GM19463 (cell line): ENCODE measurements around the gene ATP10B.
A peak's percentile ranks its signal among the peaks of the same experiment; 100 is the strongest.

Experiments used
- ATAC-seq: cut with Tn5 transposase; IDR thresholded peaks from one replicate; pipeline ENCODE4 v1.9.1; 2021; ENCODE audit warnings: mild to moderate bottlenecking, moderate library complexity; ENCODE audit not compliant: unreplicated experiment

Gene ATP10B

DNA sequence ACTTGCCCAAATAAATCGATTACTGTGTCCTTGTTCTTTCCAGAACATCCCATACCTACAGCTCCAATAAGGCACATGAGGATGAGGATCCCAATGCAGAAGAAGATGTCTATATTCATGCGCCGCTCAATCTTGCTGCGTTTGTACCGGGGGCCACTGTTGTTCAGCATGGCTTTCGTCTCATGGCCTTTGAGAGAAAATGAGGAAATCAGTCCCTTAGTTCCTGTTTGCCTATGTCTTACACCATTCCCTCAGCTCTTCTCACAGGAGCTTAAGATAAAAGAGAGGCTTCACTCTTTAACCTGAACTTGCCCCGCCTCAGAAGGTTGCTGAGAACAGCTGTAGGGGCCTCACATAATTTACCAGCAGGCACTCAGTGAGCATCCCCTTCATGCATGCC is 211.6 kb downstream of the ATP10B start:
- no peak for ATAC-seq

DNA sequence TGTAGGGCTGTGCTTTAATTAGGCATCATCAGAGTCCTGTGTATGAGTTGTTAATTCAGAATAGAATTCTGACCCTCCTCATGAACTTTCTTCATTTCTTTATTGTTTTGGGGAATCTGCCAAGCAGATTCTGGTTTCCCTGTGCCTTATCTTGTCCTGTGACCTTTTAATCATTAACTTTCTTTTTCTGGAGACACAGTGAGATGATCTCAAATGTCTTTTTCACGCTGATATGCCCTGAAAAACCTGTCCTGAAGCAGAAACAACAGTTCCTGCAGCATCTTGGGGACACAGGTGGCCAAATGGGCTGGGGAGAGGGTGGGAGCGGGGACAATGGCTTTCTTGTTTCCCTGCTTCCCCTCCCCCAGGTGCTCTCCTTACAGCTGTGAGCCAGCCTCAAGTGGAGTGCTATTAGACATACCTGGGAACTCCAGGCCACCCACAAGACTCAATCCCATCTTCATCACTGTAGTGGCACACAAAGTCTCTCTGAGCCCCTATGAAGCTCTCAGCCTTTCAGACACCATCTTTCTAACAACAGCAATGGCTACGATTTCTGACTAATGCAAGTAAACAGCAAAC is 213.8 kb downstream of the ATP10B start:
- peak; percentile 41 for ATAC-seq

DNA sequence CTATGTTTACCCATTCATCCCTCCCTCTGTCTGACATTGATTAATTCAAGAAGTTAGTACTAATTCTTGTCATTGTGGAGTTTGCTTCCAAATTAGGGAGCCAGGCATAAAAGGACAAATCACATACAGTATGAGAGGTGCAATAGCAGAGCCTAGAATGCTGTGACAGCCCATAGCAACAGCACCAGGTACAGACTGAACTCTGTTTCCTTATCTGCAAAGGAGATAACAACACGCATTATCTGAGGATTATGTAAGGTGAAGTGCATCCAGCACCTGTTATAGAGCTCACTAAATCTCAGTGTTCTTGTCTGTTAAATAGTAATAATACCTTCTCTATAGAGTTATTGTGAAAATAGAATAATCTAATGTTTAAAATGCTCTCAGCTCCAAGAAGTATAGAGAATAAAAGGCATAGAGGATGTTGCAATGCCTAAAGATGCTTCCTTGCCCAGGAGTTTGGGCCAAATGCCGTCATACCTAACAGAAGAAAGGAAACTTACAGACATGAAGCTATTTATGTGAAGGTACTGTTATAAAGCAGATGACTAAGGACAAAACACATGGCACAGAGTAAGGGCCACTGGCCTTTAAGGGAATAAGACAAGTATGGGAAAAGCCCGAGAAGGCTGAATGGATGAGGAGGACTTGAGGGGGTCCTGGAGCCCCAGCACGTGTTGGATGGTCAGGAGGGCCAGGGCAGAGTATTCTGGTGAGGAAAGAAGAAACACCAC is 214.5 kb downstream of the ATP10B start:
- peak; percentile 1 for ATAC-seq

DNA sequence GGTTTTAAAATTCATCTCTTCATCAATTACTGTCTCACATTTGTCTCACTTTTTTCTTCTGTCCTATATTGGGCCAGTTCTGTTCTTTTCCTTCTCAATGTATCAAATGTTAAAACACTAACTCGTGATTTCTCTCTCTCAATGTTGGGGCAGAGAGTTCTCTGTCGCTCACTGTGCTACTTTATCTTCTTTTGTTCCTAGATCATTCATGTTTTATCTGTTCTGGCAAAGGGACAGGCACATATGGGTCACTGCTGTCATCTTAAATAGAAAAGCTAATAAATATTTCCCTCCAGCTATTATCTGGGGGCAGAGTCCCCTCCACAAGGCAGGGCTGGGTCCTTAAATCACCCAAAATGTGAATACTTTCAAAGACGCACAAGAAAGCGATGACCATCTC is 216.3 kb downstream of the ATP10B start:
- no peak for ATAC-seq

DNA sequence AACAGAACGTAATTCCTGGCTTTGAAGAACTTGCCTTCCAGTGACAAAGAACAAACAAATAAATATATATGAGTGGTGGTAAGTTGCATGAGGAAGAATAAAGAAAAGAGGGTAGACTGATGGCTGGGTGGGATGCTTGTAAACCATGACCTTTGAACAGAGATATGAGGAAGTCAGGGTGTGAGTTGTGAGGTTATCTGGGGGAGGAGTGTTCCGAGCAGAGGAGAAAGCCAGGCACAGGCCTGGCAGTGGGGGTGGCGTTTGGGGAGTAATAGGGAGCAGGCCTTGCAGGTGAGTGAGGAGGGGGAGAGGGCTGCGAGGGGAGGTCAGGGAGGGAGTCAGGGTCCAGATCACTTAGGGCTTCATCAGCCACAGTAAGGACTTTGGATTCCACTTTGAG is 217.0 kb downstream of the ATP10B start:
- no peak for ATAC-seq

DNA sequence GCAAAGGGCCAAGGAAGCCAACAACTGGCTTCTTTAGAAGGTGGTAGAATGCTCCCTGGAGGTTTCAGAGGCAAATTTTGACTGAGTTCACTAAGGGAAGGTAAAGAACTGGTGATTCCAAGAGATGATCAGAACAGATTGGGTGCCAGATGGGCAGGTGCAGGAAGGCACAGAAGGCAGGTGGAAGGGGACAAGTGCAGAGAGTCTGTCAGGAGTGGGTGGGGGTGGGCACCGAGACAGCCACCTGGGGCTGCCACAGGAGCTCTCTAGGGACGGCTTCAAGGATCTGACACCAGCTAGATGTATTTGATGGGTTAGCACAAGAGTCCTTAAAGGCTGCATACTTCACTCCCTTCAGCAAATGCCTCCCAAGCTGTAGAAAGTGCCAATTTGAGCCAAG is 223.0 kb downstream of the ATP10B start:
- ATAC-seq: peak; percentile 50

DNA sequence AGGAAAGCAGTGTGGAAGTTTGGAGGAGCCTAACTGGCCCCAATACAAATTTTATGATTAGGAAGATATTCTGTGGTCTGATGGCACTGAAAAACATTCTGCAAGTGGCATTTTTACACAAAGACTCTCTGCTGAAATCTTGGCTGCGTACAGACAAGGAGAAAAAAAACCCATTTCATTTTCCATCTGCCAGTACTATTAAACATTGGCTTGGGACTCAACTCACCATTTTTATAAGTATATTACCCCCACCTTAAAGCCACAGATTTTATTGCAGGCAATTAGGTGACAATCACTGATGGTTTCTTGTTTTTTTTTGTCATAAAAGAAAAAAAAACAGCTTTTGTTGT is 223.4 kb downstream of the ATP10B start:
- ATAC-seq: no peak

DNA sequence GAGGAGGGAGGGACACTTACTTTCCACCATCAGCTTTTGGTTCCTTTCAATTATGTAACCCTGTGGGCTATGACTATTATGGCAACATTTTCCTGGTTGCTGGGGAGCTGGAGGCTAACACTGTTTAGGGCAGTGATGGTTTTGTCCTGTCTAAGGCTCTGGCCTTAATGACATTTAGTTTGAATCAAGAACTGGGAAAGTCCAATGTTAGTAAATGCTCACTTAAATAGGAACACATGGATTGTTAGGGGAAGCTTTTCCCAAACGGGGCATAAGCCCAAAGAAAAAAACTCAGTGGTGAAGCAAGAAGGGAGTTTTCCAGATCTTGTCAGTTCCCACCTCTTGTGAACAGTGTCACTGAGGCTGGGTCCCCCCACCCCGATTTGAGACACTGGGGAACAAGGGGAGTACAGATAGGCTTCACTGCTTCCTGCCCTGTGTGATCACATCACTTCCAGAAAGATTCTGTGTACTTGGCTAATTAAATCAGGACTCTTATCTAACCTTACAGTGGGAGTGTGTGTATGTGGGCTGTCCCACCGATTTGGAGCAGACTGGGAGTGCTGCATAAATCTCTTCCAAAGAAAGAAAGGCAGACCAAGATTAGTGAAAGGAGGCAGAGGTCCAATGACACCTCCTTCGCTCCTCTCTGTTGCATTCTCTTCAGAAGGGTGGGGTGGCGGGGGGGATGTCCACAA is 223.9 kb downstream of the ATP10B start:
- ATAC-seq: no peak

DNA sequence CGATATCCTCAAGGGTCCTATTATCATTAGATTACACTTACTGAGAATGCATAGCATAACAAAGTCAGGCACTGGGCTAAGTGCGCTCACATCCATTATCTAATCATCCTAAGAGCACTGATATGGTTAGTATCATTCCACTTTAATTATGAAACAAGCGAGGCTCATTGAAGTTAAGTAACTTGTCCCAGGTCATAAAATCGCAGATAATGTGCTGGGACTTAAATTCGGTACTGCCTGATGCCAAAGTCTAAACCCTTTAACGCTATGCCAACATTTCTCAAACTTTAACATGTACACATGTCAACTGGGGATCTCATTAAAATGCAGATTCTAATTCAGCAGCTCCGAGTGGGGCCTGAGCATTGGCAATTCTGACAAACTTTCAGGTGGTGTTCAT is 225.7 kb downstream of the ATP10B start:
- ATAC-seq: no peak

DNA sequence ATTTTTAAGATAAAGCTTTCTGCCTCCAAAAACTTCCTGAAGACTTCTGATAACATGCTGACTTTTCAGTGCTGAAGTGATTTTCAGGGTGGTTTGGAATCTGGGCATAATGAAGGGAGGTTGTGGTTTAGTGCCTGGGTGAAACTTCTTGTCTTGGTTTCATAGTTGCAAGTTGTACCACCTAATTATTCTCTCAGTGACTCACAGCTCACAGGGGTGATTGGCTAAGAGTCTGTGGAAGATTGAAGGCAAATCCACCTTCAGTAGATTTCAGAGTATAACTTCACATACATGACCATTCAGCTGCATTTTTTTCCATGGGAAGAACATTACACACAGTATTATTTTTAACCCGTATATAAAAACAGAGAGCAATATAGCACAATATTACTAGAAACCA is 230.5 kb downstream of the ATP10B start:
- ATAC-seq: peak; percentile 66

DNA sequence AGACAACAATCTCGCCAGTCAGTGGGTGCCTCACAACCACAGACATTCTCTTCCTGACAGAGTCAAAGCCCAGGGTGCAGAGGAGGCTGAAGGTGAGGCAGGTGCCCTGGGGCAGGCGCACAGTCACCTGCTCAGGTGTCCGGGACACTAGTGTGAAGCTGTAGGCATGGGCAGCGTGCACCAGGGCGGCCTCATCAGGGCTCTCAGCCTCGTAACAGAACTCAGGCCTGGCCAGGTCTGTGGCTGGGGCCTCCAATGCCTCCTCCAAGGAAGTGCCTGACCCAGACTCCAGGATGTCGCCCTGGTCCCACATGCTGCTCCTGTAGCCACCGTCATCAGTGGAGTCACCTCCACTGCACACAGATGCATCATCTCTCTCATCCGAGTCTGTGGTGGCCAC is 231.6 kb downstream of the ATP10B start:
- ATAC-seq: no peak

DNA sequence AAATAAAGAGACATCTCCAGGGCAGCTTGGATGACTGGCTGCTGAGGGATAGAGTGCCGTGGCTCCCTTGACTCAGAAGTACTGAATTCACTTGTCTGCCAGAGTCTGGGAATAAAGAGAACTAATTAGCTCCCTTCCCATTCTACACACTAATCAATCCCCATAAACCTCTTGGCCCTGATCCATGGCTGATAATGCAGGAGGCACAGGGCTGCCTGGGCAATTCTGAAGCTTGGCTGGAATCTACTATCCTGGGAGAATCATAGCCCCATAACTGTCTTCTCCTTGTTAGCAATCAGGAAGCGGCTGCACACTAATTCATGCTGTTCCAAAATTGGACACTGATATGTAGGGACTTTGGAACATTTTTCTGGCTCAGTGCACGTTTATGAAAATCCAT is 232.6 kb downstream of the ATP10B start:
- ATAC-seq: no peak

DNA sequence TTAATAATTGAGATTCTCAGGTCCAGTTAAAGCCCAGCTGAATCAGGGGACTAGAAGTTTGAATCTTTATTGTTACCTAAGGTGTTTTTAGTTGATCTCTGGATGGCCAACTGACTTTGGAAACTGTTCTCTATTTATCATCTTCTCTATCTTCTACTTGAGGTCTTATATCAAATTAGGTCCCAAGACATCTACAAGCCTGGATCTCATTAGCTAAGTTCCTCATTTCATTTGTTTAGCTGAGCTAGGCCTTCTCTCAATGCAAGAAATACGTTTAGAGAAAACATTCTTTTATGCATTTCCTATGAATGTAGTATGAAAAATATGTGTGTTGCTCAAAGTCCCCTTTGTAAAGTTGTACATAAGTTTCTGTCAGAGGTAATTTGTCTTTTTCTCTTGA is 233.7 kb downstream of the ATP10B start:
- no peak for ATAC-seq

DNA sequence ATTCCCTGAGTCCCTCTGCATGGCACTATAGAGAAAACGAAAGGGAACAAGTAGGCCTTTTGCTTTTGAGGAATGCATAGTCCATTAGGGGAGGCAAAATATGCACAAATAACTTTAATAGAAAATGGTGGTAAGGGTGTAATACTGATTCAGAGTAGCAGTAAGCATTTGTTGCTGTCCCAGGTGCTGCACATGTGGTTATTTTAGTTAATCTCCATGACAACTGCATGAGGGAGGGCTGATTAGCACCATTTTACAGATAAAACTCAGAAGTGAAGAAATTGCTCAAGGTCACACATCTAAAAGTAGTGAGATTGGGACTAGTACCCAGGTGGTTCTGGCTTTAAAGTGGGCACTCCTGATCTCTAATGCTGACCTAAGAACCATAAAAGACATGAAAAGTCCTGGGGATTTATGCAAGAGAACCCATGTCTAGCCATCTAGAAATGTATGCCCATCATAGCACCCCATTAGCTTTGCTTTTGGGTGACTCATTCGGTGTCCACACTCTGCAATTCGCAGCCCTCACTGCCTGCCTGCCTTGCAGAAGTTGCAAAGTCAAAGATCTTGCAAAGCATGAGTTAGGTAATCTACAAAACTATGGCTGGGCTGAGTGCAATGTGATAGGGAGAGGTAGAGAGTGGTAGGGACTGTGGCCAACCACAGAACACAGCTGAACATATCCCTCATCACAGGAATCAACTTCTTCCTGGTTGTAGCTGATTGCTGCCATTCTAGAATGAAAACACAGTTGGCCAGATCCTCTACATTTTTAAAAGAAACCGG is 235.1 kb downstream of the ATP10B start:
- no peak for ATAC-seq

DNA sequence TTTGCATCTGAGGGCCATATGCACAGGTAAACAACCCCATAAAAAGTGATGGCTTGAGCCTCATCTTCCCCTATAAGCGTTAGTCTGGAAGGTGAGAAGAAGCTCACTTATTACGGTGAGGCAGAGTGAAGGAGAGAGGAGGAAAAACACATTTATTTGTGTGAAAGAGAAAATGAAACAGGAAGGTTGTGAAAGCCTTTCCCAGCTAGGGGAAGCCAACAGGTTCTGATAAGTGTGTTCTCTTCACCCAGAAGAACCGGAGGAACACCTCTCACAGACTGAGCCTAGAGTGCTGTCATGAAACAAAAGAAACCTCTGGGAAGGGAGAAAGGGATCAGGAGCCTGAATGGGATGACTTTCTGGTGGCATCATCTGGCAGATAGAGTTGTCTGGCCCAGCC is 237.9 kb downstream of the ATP10B start:
- no peak for ATAC-seq

DNA sequence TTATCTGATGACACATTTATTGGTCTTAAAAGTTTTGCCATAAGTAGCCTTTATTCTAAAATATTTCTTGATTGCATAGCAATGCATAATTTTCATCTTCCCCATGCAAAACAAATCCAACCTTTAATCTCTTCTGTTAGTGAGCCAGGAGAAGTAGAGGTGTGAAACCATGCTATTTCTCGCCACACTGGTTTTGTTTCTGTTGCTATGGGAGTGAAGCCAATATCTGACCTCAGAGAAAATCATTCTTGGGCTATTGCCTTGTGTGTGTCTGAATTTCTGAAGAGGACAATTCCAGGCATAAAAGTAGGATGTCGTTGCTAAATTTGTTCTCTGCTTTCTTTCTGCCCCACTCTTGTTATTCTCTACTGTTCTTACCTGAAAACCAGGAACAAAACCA is 246.7 kb downstream of the ATP10B start:
- no peak for ATAC-seq

DNA sequence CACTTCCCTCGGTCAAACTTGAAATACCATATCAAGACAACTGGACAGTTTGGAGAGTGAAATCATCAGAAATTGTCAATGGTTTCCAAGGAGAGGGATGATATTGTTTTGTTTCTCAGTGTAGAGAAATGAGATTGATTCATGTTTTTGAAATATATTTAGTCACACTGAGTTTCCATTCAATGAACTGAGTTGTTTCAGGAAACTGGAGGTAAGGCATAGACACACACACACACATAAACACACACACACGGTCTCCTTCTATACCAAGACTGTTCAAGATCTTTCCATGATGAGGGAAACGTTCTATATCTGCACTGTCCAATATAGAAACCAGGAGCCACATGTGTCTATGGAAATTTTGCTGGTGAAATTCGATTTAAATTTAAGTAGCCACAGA is 247.5 kb downstream of the ATP10B start:
- no peak for ATAC-seq

DNA sequence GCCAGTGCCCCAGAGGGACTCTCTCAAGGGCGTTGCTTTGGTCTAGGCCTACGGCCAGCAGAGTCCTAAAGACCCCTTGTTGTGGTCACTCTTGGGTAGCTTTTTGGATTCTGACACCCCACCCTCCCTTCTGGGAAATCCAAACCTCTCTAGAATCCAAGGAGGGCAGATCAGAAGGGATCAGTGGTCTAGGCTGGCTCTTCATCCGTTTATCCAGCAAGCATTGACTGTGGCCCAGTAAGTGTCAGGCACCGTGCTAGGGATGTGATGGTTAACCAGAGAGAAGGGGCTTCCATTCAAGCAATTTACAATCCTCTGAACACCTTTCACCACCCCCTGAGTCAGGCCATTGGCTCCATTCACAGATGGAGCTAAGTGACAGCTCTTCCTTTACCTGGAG is 249.3 kb downstream of the ATP10B start:
- ATAC-seq: no peak

DNA sequence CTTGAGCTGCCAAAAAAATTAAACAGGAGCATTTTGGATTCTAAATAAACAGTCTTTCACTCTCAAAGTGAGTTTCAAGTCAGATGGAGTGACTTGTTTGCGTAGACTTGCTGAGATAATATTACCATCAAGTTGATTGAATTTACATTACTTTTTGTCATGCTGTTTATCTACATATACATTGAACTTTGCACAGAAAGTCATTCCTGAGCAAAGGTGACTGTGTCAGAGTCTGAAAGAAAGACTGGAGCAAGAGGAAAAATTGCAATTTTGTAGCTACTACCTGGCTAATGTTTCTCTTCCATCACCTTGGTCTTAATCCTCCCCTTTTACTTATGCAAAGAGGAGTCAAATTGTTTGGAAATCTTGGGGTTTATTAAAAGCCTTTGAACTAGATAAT is 251.0 kb downstream of the ATP10B start:
- no peak for ATAC-seq

DNA sequence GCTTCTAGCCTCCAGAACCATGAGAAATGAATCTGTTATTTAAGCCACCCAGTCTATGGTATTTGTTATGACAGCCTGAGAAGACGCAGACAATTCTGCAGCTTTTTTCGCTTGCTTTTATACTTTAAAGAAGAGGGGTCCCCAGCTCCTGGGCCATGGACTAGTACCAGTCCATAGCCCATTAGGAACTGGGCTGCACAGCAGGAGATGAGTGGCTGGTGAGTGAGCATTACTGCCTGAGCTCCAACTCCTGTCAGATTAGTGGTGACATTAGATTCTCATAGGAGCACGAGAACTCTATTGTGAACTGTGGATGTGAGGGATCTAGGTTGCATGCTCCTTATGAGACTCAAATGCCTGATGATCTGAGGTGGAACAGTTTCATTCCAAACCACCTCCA is 278.7 kb downstream of the ATP10B start:
- no peak for ATAC-seq

DNA sequence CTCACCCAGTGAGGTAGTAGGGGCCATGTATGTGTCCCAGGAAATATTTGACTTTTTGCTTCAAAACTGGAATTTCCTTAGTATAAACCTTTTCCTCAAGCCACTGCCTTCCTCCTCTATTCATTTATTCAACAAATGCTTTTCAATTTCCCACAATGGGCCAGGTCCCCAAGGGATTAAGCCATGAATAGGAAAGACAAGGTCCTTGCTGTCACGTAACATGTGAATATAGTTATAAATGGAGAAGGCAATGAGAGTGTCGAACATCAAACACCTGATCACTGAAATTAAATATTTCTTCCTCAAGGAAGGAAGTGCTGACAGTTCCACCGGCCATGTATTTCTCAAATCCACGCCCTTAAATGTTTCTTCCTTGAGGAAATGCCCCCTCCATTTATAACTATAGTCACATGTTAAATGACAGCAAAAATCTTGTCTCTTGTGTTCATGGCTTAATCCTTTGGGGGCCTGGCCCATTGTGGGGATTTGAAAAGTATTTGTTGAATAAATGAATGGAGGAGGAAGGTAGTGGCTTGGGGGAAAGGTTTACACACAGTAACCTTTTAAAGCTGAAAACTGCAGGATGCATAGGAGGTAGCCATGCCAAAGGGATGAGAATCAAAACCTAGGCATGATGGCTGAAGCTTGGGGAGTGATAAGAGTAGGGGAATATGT is 284.8 kb downstream of the ATP10B start:
- ATAC-seq: no peak
